Upper lobe of left lung (tissue), 6 donors: ENCODE data around the gene COMMD7. TPM values are rescaled to one million over a fixed set of nuclear protein-coding genes. Genes with fewer than 3 reads are reported as not detected.
"Not testable (repeated sequence)": the region's sequence is repeated elsewhere in the genome, so short reads cannot be mapped to it uniquely, and the experiment has no call there.

Source experiments
- ATAC-seq, 2 donors: fragments of 200-7000 bp; cut with Tn5 transposase; one replicate each; pipeline ENCODE4 v1.9.1; 2022; ENCODE audit warnings: mild to moderate bottlenecking in 2 of 2, moderate library complexity in 2 of 2; ENCODE audit not compliant: low FRiP score in 2 of 2
- DNase-seq, 2 donors: peaks; one replicate each; pipeline ENCODE4 v3.0.0-alpha.2; 2019 to 2020
- H3K27ac ChIP-seq, 4 donors: fragments of 200-600 bp; sonication (generic); one replicate each; pipeline ENCODE4 v1.5.1; 2016 to 2019
- H3K27me3 ChIP-seq, 4 donors: fragments of 200-600 bp; sonication (generic); one replicate each; pipeline ENCODE4 v1.5.1; 2017 to 2019
- H3K36me3 ChIP-seq, 4 donors: fragments of 200-600 bp; sonication (generic); one replicate each; pipeline ENCODE4 v1.5.1; 2016 to 2019
- H3K4me1 ChIP-seq, 4 donors: fragments of 200-600 bp; sonication (generic); one replicate each; pipeline ENCODE4 v1.5.1; 2018 to 2019
- H3K4me3 ChIP-seq, 4 donors: fragments of 200-600 bp; sonication (generic); one replicate each; pipeline ENCODE4 v1.5.1; 2017 to 2019; ENCODE audit warnings: mild to moderate bottlenecking in 2 of 4, moderate library complexity in 1 of 4
- H3K9me3 ChIP-seq, 4 donors: fragments of 200-600 bp; sonication (generic); one replicate each; pipeline ENCODE4 v1.5.1; 2018 to 2019
- EP300 ChIP-seq, 4 donors: sonication (generic); formaldehyde crosslinking; IDR thresholded peaks; one replicate each; pipeline ENCODE4 v1.5.1; 2017; ENCODE audit warnings: antibody characterized with exemption in 4 of 4, control low read depth in 2 of 4
- POLR2A ChIP-seq, 4 donors: fragments of 450-650 bp; IDR thresholded peaks; one replicate each; pipeline ENCODE4 v1.5.1; 2016 to 2017; ENCODE audit warnings: antibody characterized with exemption in 4 of 4, mild to moderate bottlenecking in 2 of 4
- POLR2AphosphoS5 ChIP-seq, 2 donors: sonication (generic); formaldehyde crosslinking; IDR thresholded peaks; one replicate each; pipeline ENCODE4 v1.5.1; 2017; ENCODE audit warnings: antibody characterized with exemption in 2 of 2
- WGBS, 2 donors: methylation state at CpG; one replicate each; pipeline ENCODE4 v1.1.5; 2017 to 2018; 5-methylcytosine and 5-hydroxymethylcytosine counted together
- total RNA-seq, 6 donors: library from RNA; depleted of rRNA in 4 of 6; stranded (reverse); fragments of >200 nt in 4 of 6; gene quantifications; one replicate each; pipeline versions ENCODE4 v1.1.0 to v1.2.1, GENCODE V29; 2016 to 2021
- TF ChIP-seq, protein P1 (sequence below), 6 experiments: fragments of 450-650 bp in 4 of 6; fragments of 200-600 bp in 2 of 6; sonication (generic) in 2 of 6; IDR thresholded peaks; one replicate each; pipeline ENCODE4 v1.5.1; 2016 to 2019; ENCODE audit warnings: antibody characterized with exemption in 6 of 6
- donor health status: DM: no; HTN: no; CAD: no; lungs with moderate emphysema.
- donor health status: DM: no; HTN: yes; CAD: no; lungs with severe emphysema.

The COMMD7 gene
- total RNA-seq, 6 donors from 2014 or later: 22.4 to 37.4 (median 27.3) TPM

DNA sequence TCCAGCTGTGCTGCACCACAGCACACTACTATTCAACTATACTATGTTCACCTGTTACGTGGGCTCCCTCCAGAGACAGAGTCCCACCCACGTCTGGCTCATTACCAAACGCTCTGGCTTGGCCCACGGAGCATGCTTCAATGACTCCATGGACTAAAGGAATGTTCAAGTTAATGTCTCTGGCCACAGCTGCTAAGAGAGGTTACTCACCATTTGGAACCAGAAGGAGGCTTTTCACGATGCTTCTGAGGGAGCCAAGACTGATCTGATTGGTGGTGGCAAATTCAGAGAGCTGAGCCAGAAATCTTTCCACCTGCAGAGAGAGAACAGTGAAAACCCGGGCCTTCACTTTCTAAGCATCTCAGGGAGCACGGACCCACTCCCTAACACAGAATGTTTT is 15.6 kb downstream of the COMMD7 start:
- Histone ChIP-seq H3K27me3 (no peaks in the 10 kb centered on the region), H3K27ac (no peak overlapping the region), H3K36me3 (peaks cover 9 to 50% (median 19%) of the 10 kb centered on the region in 4 donors), H3K4me3 (no peak overlapping the region), H3K9me3 (no peaks in the 10 kb centered on the region), H3K4me1 (peaks cover 6 to 19% (median 11%) of the 10 kb centered on the region in 4 donors)
- DNase-seq (no peak), ATAC-seq (peak in 1 of 2 donors; percentile 79)
- 66 to 87% methylated on average over 7 of the region's 7 CpGs for WGBS, 2 donors
- TF ChIP-seq POLR2AphosphoS5 (IDR thresholded peaks at IDR 0.05) (no peak), EP300 (IDR thresholded peaks at IDR 0.05) (no peak), POLR2A (IDR thresholded peaks at IDR 0.05) (no peak)
- TF ChIP-seq, protein P1, sequence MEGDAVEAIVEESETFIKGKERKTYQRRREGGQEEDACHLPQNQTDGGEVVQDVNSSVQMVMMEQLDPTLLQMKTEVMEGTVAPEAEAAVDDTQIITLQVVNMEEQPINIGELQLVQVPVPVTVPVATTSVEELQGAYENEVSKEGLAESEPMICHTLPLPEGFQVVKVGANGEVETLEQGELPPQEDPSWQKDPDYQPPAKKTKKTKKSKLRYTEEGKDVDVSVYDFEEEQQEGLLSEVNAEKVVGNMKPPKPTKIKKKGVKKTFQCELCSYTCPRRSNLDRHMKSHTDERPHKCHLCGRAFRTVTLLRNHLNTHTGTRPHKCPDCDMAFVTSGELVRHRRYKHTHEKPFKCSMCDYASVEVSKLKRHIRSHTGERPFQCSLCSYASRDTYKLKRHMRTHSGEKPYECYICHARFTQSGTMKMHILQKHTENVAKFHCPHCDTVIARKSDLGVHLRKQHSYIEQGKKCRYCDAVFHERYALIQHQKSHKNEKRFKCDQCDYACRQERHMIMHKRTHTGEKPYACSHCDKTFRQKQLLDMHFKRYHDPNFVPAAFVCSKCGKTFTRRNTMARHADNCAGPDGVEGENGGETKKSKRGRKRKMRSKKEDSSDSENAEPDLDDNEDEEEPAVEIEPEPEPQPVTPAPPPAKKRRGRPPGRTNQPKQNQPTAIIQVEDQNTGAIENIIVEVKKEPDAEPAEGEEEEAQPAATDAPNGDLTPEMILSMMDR (IDR thresholded peaks at IDR 0.05): no peak

DNA sequence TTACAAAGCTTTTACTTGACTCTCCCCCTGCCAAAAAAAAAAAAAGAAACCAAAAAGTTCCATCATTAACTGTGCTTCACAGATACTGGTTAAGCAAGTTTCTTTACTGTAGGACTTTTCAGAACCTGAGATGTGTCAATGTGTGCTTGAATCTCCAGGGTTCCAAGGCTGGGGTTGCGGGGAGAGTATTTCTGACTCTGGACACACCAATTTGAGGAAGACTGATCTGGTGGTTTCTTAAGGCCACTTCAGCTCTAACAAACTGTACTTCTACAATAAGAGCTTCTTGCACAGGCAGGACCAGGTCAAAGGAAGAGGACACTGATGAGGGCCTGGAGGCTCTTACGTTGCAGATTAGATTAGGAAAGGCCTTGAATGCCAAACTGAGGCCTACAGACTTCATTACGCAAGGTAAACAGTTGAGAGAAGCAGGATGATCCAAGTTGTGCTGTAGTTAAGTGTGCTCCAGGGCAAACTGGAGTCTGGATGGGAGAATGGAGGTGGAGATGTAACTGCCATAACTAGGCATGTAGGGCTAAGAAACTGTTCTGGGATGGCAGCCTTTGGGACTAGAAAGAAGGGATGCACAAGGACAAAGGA is 24.4 kb downstream of the COMMD7 start:
- H3K36me3 ChIP-seq: peaks cover 5 to 54% (median 17%) of the 10 kb centered on the region in 4 donors
- DNase-seq: no peak
- TF ChIP-seq, protein P1 (IDR thresholded peaks at IDR 0.05): no peak
- TF ChIP-seq POLR2AphosphoS5 (IDR thresholded peaks at IDR 0.05) (no peak), POLR2A (IDR thresholded peaks at IDR 0.05) (no peak), EP300 (IDR thresholded peaks at IDR 0.05) (no peak)

DNA sequence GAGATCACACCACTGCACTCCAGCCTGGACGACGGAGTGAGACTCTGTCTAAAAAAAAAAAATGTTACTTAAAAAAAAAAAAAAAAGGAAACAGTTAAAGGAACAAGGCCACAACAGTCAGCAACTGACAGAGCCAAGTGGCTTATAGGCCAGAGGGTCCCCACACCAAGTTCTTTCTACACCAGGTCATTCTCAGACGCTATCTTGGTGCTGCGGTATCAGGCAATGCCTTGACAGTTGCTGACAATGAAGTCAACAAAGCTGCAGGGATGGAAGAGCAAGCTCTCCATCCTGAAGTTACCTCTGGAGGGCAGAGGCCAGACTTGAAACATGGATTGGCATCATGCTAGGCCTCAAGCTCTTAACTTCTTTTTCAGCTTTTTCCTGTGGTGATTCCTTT is 31.9 kb downstream of the COMMD7 start:
- 66 to 74% methylated on average over 4 of the region's 4 CpGs for WGBS, 2 donors
- Histone ChIP-seq H3K9me3 (no peaks in the 10 kb centered on the region), H3K27ac (no peak overlapping the region), H3K27me3 (no peaks in the 10 kb centered on the region), H3K36me3 (peaks cover 0 to 24% (median 4%) of the 10 kb centered on the region in 4 donors), H3K4me3 (no peak overlapping the region), H3K4me1 (peaks cover 0 to 22% (median 10%) of the 10 kb centered on the region in 4 donors)
- ATAC-seq (no peak), DNase-seq (no peak)
- TF ChIP-seq, protein P1 (IDR thresholded peaks at IDR 0.05): no peak
- no peak for TF ChIP-seq POLR2A (IDR thresholded peaks at IDR 0.05)
- no peak for TF ChIP-seq EP300 (IDR thresholded peaks at IDR 0.05)
- no peak for TF ChIP-seq POLR2AphosphoS5 (IDR thresholded peaks at IDR 0.05)

More for the DNA sequence above, 24.4 kb downstream of the COMMD7 start:
- Histone ChIP-seq H3K27me3 (no peaks in the 10 kb centered on the region), H3K27ac (no peak overlapping the region), H3K9me3 (no peaks in the 10 kb centered on the region), H3K4me3 (no peak overlapping the region), H3K4me1 (no peaks in the 10 kb centered on the region)
- 73 to 98% methylated on average over 2 to 3 of the region's 3 CpGs for WGBS, 2 donors
- ATAC-seq: no peak

DNA sequence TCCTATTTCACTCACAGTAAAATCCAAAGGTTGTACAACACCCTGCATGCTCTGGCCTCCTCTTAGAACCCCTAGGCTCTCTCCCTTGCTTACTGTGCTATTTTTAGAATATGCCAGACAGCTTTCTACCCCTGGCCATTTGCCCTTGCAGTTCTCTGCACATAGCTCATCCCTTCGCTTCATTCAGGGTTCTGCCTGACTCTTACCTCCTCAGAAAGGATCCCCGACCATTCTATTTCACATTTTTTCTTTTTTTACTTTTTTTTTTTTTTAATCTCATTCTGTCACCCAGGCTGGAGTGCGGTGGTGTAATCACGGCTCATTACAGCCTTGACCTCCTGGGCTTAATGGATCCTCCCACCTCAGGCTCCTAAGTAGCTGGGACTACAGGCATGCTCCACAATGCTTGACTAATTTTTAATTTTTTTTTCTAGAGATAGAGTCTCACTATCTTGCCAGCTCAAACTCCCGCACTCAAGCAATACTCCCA is 33.6 kb downstream of the COMMD7 start:
- ATAC-seq (no peak), DNase-seq (no peak)
- no peak overlapping the region for H3K27ac ChIP-seq
- WGBS, 2 donors: 73 to 88% methylated on average over 5 of the region's 5 CpGs
- H3K36me3 ChIP-seq: peaks cover 2 to 40% (median 12%) of the 10 kb centered on the region in 4 donors
- H3K27me3 ChIP-seq: no peaks in the 10 kb centered on the region
- H3K4me1 ChIP-seq: peaks cover 0 to 22% (median 10%) of the 10 kb centered on the region in 4 donors
- no peaks in the 10 kb centered on the region for H3K9me3 ChIP-seq
- H3K4me3 ChIP-seq: no peak overlapping the region
- TF ChIP-seq, protein P1 (IDR thresholded peaks at IDR 0.05): no peak
- TF ChIP-seq POLR2AphosphoS5 (IDR thresholded peaks at IDR 0.05) (no peak), EP300 (IDR thresholded peaks at IDR 0.05) (no peak), POLR2A (IDR thresholded peaks at IDR 0.05) (no peak)

DNA sequence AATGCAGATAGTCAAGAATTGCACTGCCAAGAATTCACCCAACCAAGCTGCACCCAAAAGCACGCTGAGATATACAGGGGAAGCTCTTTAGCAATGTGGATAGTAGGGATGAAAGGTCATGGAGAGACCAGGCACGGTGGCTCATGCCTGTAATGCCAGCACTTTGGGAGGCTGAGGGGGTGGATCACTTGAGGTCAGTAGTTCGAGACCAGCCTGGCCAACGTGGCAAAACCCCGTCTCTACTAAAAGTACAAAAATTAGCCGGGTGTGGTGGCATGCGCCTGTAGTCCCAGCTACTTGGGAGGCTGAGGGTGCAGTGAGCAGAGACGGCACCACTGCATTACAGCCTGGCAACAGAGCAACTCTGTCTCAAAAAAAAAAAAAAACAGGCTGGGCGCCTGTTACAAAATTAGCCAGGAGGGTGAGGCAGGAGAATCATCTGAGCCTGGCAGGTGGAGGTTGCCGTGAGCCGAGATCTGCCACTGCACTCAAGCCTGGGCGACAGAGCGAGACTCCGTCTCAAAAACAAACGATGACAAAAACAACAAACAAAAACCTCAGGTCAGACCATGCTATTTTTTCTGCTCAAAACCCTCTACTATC is 34.1 kb downstream of the COMMD7 start:
- peak overlapping the region in 1 of 4 donors; percentile 16 for H3K27ac ChIP-seq
- H3K36me3 ChIP-seq: peaks cover under 1 to 40% (median 14%) of the 10 kb centered on the region in 4 donors
- H3K4me3 ChIP-seq, ATAC-seq, H3K9me3 ChIP-seq, DNase-seq, H3K27me3 ChIP-seq: not testable (repeated sequence)
- 91 to 93% methylated on average over 15 of the region's 15 CpGs for WGBS, 2 donors
- H3K4me1 ChIP-seq: peaks cover 0 to 22% (median 10%) of the 10 kb centered on the region in 4 donors
